ENCODE measurements around the gene APCDD1L.
"Not testable (repeated sequence)": the region's sequence is repeated elsewhere in the genome, so short reads cannot be mapped to it uniquely, and the experiment has no call there.

The APCDD1L gene

DNA sequence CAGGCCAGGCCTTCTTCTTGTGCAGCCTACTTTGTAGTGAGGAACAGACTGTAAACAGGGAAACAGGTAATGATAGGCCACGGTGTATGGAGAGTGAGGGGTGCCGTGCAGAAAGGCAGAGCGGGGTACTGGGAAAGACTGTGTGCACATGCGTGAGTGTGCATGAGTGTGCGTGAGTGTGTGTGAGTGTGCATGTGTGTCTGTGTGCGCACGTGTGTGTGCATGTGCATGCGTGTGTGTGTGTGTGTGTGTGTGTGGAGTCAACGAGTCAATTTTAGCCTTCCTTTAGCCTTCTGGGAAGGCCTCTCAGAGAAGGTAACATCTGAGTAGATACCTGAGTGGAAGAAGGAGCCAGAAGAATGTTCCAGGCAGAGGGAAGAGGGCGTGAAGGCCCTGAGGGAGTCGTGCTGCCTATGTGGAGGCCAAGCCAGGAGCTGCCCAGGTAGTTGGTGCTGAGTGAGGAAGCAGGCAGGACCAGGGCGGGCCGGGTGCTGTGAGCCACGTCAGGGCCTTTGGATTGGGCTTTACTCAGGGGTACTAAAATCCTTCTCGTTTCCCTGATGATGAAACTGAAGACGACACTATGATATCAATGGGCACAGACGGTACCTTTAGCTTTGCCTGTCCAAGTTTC is 6.3 kb downstream of the APCDD1L start:
- TF ChIP-seq, protein P1, sequence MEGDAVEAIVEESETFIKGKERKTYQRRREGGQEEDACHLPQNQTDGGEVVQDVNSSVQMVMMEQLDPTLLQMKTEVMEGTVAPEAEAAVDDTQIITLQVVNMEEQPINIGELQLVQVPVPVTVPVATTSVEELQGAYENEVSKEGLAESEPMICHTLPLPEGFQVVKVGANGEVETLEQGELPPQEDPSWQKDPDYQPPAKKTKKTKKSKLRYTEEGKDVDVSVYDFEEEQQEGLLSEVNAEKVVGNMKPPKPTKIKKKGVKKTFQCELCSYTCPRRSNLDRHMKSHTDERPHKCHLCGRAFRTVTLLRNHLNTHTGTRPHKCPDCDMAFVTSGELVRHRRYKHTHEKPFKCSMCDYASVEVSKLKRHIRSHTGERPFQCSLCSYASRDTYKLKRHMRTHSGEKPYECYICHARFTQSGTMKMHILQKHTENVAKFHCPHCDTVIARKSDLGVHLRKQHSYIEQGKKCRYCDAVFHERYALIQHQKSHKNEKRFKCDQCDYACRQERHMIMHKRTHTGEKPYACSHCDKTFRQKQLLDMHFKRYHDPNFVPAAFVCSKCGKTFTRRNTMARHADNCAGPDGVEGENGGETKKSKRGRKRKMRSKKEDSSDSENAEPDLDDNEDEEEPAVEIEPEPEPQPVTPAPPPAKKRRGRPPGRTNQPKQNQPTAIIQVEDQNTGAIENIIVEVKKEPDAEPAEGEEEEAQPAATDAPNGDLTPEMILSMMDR (IDR thresholded peaks at IDR 0.05; ENCODE audit: low read depth, low read length): no peak
- DNase-seq (ENCODE audit: low read depth in 2 of 2): no peak
- no peak overlapping the region for H3K4me3 ChIP-seq (replicated peaks in 1 of 2; ENCODE audit: low read depth in 2 of 2, low read length in 2 of 2)

DNA sequence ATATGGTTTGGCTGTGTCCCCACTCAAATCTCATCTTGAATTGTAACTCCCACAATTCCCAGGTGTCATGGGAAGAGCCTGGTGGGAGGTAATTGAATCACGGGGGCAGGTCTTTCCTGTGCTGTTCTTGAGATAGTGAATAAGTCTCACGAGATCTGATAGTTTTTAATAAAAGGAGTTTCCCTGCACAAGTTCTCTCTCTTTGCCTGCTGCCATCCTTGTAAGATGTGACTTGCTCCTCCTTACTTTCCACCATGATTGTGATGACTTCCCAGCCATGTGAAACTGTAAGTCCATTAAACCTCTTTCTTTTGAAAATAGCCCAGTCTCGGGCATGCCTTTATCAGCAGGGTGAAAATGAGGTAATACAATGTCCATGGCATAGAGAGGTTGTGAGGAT is 8.2 kb downstream of the APCDD1L start:
- H3K4me3 ChIP-seq (replicated peaks in 1 of 2; ENCODE audit: low read depth in 2 of 2, low read length in 2 of 2); DNase-seq (ENCODE audit: low read depth in 2 of 2): not testable (repeated sequence)

DNA sequence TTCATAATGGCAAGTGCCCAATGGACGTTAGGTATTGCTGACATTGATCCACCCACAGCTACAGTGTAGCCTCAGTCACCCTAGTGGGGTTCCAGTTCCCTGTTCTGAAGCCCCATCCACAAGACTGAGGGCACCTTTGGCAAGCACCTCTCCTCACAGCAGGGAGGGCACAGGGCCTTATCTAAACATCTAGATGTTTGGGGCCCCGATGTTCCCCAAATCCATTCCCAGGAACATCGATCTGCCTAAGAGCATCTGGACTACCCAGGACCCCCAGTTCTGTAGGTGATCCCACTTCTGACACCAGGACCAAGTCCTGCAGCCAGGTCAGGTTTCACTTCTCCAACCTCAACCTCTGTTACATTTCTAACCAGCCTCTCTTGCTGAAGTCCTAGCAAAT is 10.6 kb downstream of the APCDD1L start:
- H3K4me3 ChIP-seq (replicated peaks in 1 of 2; ENCODE audit: low read depth in 2 of 2, low read length in 2 of 2): no peak overlapping the region
- no peak for DNase-seq (ENCODE audit: low read depth in 2 of 2)
- TF ChIP-seq, protein P1 (IDR thresholded peaks at IDR 0.05; ENCODE audit: low read depth, low read length): no peak

DNA sequence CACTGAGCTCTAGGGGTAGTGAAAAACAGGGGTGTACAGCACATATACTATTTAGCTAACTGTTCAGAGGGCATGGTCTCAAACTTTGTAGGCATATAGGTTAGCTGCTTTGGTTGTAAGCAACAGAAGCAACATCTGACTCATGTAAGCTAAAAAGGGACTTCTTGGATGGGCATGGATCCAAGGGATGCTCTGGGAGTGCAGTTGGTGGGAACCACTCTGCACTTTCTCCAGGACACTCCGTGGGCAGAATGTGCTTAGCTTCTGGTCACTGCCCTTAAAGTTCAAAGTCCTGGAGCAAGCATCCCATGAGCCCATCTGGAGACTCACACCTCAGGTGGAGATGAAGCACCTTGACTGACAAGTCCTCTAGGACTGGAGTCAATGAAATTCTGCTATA is 11.5 kb downstream of the APCDD1L start:
- no peak for DNase-seq (ENCODE audit: low read depth in 2 of 2)
- H3K4me3 ChIP-seq (replicated peaks in 1 of 2; ENCODE audit: low read depth in 2 of 2, low read length in 2 of 2): no peak overlapping the region
- TF ChIP-seq, protein P1 (IDR thresholded peaks at IDR 0.05; ENCODE audit: low read depth, low read length): no peak

DNA sequence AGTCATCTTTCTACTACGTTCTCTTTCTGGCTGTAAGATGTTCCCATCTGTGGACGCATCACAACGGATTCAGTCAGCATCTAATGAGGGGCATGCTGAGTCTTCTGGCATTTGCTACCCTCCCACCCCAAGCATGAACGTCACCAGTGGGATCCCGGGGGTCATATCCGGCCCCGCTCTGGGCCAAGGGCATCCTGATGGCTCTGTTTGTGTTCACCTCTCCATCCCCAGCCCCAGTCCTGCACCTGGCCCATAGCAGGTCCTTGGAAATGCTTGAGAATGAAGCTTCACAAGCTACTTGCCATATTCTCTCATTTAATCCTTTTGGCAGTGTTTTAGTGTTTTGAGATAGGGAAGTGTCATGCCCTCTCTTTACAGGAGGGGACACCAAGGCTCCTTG is 14.9 kb downstream of the APCDD1L start:
- H3K4me3 ChIP-seq (replicated peaks in 1 of 2; ENCODE audit: low read depth in 2 of 2, low read length in 2 of 2): no peak overlapping the region
- TF ChIP-seq, protein P1 (IDR thresholded peaks at IDR 0.05; ENCODE audit: low read depth, low read length): no peak
- DNase-seq (ENCODE audit: low read depth in 2 of 2): no peak

DNA sequence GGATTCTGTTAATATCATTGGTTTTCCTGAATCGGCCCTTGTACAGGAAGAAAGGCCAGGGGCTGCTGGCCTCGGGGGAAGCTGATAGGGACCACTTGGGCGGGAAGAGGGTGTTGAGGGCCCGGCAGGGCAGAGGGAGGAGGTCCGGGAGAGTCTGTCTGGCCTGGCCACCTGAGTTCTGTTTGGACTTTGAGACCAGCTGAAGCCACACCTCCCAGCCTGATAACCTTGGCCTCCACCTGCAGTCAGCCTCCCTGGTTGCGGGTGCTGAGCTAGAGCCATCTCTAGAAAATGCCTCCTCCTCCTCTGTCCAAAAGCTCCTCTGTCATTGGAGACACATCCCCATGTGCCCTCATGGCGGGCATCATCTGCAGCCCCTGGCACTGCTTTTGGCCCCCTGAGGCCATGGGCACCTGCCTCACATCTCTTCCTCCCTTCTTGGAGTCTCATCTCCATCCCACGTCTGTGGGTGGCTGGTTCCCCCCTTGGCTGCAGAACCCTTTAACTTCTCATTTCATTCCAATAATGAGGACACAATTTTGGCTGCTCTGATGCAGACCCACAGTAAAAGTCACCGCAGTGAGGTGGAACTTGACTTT is 16.6 kb downstream of the APCDD1L start:
- TF ChIP-seq, protein P1 (IDR thresholded peaks at IDR 0.05; ENCODE audit: low read depth, low read length): no peak
- H3K4me3 ChIP-seq (replicated peaks in 1 of 2; ENCODE audit: low read depth in 2 of 2, low read length in 2 of 2): no peak overlapping the region
- no peak for DNase-seq (ENCODE audit: low read depth in 2 of 2)

DNA sequence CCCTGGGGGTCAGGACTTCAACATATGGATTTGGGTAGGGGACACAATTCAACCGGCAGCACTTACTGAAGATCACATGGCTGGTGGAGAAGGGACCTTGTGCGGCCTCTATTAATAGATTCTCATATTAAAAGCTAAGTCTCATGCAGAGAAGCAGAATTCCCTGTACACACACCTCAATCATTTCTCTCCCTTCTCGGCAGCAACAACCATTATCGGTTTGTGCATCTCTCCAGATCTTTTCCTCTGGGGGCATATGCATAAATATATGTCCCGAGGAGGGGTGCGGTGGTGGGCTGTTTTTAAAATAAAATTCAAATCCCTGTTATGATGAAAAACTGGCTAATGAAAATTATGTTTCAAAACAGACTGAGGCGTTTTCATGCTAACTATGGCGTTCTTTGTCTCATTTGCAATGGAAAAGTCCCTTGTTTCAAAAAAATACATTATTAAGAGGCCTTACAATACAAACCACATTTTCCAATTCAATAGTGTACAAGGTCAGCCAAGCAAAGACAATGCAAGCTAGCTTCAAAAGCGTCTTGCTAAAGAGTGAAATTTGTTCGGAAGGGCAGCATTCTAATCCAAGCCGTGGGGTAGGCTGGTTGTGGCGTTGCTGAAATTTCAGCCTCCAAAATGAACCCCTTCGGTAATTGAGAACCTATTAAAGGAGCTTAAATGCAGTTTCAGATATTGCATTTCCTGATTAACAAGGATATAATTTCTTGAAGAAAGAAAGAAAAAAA is 17.3 kb downstream of the APCDD1L start:
- H3K4me3 ChIP-seq (replicated peaks in 1 of 2; ENCODE audit: low read depth in 2 of 2, low read length in 2 of 2): no peak overlapping the region
- no peak for DNase-seq (ENCODE audit: low read depth in 2 of 2)
- TF ChIP-seq, protein P1 (IDR thresholded peaks at IDR 0.05; ENCODE audit: low read depth, low read length): no peak

All from cardiac fibroblast (primary cell).